Limb (tissue), 2 donors: Measurements from ENCODE around the gene ARFGAP1.
"Not testable (repeated sequence)": the region's sequence is repeated elsewhere in the genome, so short reads cannot be mapped to it uniquely, and the experiment has no call there.

Experiments
- DNase-seq, 2 donors: peaks; one replicate each; pipeline ENCODE4 v3.0.0-alpha.2; 2016; ENCODE audit errors: extremely low spot score in 2 of 2

The ARFGAP1 gene

GRCh38 chr20:63330940-63331339 is 58.3 kb downstream of the ARFGAP1 start:
- DNase-seq: no peak

GRCh38 chr20:63331741-63332400 is 59.3 kb downstream of the ARFGAP1 start:
- DNase-seq: no peak

GRCh38 chr20:63332488-63333240 is 60.1 kb downstream of the ARFGAP1 start:
- DNase-seq: no peak

- no peak for DNase-seq
Measured at GRCh38 chr20:63333241-63333836, 60.7 kb downstream of the ARFGAP1 start.

GRCh38 chr20:63334356-63334755 is 61.7 kb downstream of the ARFGAP1 start:
- DNase-seq: no peak

- DNase-seq: not testable (repeated sequence)
Measured at GRCh38 chr20:63335060-63335459, 62.4 kb downstream of the ARFGAP1 start.

- no peak for DNase-seq
Measured at GRCh38 chr20:63335711-63336110, 63.1 kb downstream of the ARFGAP1 start.

- no peak for DNase-seq
Measured at GRCh38 chr20:63336232-63336752, 63.7 kb downstream of the ARFGAP1 start.

- no peak for DNase-seq
Measured at GRCh38 chr20:63337786-63338420, 65.3 kb downstream of the ARFGAP1 start.
